ENCODE data around the gene MAP2K5.

Gene MAP2K5

DNA sequence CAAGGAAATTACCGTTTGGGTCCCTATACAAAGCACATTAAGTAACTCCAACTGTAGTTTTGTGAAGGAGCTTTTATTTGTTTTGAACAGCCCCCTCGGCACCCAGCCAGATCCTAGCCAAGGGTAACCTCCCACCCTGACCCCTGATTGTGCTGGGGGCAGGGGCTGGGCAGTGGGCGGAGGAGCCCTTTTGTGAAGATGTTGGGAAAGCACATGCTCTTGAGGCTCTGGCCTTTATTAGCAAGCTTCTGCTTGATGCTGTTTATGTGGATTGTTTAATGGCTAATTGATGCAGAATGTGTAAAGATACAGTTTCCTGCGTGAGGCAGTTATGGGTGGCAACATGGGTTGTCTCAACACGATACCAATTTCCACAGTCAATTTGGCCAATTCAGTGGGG lies 136.5 kb downstream of the MAP2K5 start:
- ATAC-seq: no peak

DNA sequence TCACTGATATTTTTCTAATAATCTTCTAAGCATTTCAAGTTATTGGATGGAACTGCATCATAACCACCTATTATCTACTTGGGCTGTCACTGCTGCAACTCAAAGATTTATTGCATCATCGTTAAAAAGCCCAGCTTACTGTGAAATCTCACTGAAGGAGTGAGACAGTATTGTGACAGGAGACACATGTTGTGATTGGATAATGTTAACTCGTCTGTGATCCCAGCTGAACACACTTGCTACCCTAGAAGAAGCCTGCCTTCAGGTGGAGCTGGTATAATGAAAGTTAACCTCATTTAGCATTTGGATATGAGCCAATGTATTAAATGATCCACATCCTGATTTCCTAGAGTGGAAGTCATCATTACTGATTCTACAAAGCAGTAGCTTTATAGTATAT lies 138.1 kb downstream of the MAP2K5 start:
- ATAC-seq: no peak

DNA sequence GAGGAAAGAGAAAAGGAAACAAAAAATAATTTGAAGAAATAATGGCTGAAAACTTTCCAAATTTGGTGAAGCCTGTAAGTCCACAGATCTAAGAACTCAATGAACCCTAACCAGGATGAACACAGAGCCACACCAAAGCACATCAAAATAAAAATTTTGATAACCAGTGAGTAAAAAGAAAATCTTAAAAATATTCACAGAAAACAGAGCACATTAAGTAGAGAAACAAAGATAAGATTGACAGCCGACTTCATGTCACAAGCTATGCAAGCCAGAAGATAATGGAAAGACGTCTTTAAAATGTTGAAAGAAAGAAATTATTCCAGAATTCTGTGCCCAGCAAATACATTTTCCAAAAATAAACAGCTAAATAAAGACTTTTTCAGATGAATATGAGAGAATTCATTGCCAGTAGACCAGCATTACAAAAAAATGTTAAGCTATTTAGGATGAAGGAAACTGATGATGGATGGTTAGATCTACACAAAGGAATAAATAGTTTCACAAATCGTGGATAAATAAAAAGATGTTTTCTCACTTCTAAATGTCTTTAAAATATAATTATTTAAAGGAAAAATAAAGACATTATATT lies 142.6 kb downstream of the MAP2K5 start:
- no peak for ATAC-seq

DNA sequence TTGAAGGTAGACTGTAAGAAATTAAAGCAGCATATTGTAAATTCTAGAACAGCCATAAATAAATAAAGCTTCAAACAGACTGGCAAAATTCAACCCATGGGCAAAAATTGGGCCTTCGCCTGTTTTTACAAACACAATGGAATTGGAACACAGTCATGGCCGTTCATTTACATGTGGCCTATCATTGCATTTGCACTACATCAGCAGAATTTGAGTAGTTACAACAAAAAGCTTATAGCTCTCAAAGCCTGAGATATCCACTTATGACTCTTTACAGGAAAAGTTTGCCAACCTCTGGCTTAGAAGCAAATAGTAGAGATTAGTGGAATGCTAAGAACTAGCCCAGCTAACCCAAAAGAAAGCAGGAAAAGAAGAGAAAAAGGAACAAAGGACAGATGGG lies 143.2 kb downstream of the MAP2K5 start:
- no peak for ATAC-seq

DNA sequence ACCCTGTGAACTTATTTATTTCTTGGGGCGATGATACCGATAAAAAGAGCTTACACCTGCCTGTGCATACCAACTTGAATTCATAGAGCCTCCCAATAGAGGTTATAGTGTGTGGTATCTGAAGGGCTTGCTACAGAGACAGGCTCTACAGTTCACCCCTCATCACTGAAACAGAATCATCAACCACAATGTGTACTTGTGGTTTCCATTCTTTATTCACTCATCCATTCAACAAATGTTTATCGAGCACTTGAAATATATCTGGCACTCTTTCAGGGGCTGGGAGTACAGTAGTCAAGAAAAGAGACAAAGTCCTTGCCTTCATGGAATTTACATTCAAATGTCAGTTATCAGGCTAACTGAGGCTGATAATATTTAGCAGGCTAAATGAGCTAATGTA lies 148.4 kb downstream of the MAP2K5 start:
- no peak for ATAC-seq

DNA sequence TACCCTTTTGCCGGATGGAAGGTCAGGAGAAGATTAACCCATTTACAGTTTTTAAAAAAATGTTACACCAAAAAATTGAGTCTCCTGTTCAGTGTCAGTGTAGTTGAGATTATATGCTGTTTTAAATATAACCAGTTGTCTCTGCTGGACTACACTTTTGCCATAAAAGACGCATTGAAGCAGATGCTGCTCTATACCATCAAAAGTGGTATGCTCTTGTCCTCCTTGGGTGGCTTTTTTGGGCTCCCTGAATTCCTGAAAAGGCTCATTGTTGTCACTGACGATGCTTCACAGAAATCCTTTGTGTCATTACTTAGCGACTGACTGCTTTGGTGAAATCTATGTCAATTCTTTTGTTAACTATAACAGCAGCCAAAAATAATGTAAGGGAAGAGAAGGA lies 148.9 kb downstream of the MAP2K5 start:
- ATAC-seq: no peak

DNA sequence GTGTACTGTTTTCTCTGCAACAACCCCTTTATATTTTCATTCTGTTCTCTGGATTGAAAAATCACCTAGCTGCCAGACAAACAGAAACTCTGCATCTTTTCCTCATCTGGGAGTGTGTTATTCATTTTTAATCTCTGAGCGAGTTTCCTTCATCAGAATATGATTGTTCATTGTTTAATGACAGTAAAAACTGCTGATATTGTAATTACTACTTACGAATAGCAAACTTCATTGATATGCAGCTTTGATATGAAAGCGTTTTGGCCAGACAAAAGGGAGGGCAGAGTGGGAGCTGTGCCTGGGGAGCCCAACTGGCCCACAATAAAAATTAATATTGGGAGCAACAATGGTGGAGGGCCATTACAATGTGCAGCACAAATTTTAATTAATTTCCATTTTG lies 150.1 kb downstream of the MAP2K5 start:
- ATAC-seq: no peak

DNA sequence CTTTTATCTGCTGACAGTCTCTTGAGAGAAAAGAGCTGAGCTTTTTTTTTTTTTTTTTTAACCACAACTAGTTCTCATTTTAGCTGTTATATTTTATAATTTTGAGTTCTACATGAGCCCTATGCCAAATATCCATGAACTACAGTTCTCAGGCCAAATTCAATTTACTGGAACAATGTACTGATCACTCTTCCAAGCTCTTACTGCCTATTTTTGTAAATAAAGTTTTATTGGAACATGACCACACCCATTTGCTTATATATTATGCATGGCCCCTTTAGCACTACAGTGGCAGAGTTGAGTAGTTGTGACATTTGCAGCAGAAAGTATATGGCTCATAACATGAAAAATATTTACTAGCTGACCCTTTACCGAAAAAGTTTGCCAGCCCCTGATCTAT lies 153.6 kb downstream of the MAP2K5 start:
- ATAC-seq: no peak

DNA sequence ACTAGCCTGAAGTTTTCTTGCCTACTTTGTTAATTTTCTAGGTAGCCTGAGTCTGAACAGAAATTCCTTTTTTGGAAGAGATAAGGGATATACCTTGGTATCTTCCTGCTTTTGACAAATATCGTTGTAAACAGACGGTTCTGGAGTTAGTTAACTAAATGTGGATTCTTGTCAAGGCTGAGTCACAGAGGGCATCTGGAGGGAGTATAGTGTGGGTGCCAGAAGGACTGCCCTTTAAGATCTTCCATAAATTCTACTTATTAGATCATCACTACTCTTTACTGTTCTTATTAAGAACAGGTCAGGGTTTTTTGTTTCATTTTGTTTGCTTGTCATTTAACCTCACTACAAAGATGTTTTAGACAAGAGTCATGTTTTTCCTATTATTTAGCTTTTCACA lies 157.5 kb downstream of the MAP2K5 start:
- ATAC-seq: no peak

DNA sequence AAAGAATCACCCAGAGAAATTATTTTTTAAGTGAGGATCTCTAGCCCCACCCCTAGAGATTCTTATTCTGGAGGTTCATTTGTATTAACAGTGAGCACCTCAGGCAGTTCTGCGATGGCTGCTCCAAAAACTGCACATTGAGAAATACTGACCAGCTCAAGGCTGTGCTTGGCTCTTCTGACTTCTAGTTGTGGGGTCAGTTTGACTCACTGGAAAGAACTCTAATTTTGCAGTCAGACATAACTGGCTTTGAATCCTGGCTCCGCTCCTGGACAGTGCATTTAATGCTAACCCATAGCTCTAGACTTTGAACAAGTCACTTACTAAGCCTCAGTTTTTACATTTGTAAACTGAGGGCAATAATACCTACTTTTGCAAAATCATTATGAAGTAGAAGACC lies 159.2 kb downstream of the MAP2K5 start:
- no peak for ATAC-seq

DNA sequence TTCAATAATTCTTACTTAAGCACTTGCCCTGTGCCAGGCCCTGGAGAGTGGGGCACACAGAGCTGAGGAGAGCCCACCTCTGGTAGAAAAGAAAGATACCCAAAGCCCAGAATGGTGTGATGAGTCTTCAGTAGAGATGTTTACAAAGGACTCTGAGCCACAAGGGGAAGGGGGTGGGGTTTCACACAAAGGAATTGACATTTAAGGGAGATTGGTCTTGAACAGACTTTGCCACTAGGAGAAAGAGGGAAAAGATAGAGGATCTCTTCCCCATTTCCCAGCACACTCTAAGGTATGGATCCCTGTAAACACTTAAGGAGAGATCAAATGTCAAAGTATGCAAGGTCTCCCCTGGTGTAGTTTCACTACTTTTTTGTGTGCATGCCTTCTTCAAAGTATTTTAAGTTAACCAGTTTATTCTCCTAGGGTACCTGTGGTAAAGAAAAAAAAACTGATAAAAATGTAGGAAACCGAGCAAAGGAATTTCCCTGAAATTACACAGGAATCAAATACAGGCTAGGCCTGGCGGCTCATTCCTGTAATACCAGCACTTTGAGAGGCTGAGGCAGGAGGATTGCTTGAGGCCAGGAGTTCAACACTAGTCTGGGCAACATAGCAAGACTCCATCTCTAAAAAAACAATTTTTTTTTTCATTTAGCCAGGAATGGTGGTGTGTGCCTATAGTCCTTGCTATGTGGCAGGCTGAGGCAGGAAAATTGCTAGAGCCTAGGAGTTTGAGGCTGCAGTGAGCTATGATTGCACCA lies 165.2 kb downstream of the MAP2K5 start:
- no peak for ATAC-seq

DNA sequence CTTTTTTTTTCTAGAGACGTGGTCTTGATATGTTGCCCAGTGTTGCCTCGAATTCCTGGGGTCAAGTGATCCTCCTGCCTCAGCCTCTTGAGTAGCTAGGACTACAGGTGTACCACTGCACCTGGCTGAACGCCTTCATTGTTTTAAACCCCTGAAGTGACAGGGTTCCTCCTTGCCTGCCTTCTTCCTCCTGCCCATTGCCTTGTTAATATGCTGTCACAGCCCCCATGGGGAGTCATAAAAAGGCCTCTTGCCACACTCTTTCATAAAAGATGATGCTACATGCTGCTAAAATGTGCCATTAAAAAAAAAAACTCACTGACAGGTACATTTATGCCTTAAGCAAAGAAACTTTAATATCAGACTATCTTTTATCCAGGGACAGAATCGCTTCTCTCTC lies 166.0 kb downstream of the MAP2K5 start:
- ATAC-seq: no peak

DNA sequence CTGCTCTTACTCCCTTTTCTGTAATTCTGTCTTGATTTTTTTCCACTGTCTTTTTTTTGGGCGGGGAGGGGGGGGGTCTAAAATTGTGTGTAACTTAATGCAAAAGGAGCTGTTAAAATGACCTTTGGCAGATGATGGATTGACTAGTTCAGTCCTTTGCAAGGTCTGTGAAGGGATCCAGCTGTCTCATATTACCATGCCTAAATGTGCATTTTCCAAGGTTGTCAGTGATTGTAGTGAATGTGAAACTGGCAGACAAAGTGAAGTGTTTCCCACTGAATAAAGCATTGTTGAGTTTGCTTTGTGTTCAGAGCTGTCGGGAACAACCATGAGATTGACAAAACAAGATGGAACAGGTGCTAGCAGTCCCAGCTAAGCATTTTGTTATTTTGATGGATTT lies 172.7 kb downstream of the MAP2K5 start:
- no peak for ATAC-seq

DNA sequence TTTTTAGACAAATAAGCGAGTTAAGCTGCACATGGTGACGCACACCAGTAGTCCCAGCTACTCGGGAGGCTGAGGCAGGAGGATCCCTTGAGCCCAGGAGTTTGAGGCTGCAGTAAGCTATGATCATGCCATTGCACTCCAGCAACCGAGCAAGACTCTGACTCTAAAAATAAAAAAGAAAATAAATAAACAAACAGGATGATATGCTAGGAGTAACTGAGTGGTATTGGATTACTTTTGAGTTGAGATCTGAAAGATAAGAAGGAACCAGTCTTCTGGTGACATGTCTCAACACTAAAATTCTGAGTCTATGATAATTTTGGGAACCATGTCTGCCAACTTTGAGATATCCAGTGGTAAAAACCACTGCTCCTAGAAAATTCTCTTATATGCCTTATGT lies 173.7 kb downstream of the MAP2K5 start:
- ATAC-seq: no peak

DNA sequence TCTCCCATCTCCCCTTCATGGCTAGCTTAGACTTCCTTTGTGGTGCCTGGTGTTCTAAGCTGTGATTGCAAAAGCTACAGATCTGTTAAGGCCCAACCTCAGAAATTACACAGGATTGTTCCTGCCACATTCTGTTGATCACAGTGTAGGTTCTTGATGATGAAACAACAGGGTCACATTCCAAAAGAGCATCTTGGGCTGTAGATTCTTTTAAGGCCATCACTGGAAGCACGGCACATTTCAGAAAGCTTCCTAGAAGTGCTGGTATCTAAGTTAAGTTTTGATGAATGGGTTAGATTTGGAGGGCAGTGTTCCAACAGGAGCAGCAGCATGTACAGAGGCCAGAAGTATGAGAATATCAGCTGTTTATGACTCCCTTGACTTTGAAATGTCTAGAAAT lies 175.3 kb downstream of the MAP2K5 start:
- no peak for ATAC-seq

DNA sequence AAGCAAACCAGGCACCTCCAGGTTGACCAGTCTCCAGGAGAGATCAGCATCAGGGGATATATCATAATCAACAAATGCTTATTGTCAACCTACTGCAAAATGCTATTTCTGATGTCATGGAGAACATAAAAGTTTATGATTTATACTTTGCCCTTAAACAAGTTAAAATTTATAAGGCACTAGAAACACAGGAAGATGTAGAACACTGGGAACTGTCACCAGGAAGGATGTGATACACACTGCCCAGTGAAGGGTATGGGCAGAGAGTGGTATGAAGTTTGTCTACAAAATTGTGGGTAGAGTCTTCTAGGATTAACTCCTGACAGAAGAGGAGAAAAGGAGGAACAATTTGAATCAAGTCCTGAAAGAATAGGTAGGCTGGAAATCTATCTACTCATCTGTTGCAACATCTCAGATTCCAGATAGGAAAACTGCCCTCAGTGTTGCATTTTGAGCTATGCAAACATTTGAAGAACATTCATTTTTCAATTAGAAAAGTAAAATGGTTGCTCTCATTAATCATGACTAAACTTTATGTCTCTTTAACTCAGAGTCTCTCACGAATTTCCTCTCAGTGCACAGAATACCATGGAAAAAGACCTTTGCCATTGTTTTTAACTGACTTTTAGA lies 176.9 kb downstream of the MAP2K5 start:
- no peak for ATAC-seq

DNA sequence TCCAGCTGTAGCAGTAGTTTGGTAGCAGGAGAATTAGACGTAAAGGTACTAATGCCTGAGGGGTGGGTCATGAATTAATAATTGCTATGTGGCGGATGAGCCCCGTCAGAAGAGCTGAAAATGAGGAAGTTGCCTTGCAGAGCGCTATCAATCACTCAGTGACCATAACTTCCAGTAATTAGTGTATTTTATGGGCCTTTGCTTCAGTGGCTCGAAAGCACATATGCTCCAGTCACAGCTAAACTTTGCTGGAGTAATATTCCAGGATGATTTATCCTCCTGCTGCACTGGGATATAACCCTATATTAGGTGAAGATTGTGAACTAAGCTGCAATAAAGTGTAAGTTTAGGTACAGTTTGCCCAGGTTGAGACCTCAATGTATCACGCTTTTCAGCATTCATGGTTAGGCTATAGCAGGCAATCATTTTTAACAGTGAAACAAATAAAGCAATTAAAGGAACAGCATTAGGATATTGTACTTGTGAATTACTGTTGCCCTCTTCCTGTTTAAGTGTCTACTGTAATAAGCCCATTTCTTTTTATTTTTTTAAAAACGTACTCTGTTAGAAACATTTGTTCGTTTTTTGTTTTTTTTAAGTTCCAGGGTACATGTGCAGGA lies 178.2 kb downstream of the MAP2K5 start:
- ATAC-seq: no peak

DNA sequence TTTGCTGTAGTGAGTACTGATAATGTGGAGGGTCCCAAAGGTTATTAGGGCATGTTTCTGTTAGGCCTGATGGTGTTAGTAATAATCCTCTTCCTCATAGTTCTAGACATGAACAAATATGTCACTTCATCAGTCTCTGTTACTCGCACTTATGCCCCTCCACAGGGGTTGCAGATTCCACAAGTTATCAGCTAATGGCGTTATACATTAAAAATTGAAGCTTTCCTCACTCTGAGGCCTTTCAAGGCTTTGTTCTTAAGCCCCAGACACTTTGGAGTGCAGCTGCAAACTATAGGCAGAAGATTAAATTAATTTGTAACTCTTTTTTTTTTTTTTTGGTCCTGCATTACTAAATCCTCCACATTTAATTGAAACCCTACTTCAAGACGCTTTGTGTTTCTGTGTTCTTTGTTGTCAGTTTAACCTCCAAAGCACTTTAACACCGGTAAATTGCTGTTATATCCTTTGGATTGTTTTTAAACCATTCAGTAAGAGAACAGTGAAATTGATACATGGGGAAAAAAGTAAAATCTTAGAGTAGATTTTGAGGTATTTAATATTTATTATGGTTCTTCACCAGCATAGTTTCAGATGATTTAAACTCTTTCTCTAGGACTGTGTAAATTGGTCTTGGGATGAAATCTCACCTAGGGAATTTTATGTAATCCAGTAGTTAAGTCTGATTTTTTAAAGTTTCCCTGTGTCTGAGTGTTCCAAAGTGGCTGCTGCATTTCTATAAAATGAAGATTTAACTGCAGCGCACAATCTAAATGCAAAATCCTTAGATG lies 179.7 kb downstream of the MAP2K5 start:
- ATAC-seq: no peak

DNA sequence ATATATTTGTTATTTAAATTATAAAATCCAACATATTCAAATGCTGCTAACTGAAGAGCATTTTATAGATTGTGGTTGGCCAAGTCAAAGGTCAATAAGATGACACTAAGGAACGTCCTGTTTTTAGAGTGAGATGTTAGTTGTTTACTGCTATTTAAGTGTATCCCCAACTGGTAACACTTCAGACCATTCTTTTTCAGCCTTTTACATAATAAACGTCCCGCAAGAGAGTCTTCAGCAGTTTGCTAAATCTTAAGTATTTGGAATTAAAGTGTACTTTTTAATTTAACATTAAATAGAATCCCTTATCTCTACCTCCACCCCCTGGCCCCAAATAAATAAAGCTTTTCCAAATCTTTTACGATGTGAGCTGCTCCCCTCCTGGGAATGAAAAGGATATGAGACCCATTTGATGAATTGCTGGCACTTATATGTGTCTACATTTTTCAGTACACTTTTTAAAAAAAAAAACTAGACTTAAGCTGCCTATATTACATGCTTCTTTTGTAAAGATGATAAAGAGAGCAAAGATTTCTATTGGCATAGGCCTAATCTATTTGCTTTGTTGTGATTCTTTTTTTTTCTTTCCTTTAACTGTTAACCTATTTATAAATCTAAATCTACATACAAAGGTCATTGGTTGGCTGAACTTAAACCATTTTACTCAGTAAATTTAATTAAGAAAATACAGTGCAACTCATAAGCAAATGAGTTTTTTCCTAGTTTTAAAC lies 181.0 kb downstream of the MAP2K5 start:
- ATAC-seq: no peak

DNA sequence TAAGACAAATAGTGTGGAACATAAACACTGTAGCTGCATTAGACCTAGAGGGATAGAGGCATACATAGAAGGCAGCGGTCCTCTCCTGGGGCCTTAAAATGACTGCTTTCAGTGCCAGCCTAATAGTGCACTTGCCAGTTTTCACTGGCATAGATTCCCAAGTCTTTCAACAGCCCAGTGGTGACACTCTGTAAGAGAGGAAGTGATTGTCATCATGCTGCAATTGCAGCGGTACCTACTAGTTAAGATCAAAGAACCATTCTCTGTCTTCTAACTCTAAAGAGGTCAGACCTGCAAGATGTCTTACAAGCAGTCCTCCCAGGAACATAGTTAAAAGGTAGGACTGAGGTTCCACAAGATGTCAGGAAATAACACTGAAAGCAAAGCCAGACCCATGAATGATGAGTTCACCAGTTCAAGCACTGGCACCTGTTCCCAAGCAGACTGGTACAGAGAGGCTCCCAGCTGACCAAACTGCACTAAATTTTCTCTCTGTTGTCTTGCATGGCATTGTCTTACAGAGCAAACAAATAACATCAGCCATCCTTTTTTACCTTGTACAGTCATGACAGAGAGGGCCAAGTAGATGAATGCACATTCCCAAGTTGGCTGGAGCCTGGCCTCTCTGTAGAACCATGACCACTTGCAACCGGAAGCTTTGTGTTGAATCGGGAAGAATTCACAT lies 182.3 kb downstream of the MAP2K5 start:
- no peak for ATAC-seq

DNA sequence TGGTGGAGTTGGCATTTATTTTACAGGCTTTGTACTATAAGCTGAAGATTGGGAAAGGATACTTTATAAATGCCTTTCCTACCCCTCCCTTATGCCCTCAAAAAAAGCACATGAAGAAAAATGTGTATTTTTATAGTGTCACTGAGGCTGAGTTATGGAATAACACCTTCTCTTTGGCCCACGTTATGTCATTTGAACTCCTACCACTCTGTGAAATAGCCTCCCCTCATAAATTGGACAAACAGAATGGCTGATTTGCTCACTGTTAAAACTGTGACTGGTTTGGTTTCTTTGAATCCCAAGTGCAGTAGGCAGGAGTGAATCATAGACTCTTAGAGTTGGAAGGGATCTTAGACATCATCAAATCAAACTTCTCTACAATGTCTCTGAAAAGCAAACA lies 187.6 kb downstream of the MAP2K5 start:
- ATAC-seq: no peak
